Measurements from ENCODE around the gene TNS3.

TNS3 gene

GRCh38 chr7:47402941-47403866, 178.7 kb downstream of the TNS3 start:
- H3K36me3 Mint-ChIP-seq: no peaks in the 10 kb centered on the region
- no peak overlapping the region for H3K4me3 Mint-ChIP-seq
- peaks cover 2% of the 10 kb centered on the region for H3K27me3 Mint-ChIP-seq
- no peaks in the 10 kb centered on the region for H3K9me3 Mint-ChIP-seq
- H3K4me1 Mint-ChIP-seq: peaks cover 3% of the 10 kb centered on the region
- H3K27ac Mint-ChIP-seq: no peak overlapping the region

DNA sequence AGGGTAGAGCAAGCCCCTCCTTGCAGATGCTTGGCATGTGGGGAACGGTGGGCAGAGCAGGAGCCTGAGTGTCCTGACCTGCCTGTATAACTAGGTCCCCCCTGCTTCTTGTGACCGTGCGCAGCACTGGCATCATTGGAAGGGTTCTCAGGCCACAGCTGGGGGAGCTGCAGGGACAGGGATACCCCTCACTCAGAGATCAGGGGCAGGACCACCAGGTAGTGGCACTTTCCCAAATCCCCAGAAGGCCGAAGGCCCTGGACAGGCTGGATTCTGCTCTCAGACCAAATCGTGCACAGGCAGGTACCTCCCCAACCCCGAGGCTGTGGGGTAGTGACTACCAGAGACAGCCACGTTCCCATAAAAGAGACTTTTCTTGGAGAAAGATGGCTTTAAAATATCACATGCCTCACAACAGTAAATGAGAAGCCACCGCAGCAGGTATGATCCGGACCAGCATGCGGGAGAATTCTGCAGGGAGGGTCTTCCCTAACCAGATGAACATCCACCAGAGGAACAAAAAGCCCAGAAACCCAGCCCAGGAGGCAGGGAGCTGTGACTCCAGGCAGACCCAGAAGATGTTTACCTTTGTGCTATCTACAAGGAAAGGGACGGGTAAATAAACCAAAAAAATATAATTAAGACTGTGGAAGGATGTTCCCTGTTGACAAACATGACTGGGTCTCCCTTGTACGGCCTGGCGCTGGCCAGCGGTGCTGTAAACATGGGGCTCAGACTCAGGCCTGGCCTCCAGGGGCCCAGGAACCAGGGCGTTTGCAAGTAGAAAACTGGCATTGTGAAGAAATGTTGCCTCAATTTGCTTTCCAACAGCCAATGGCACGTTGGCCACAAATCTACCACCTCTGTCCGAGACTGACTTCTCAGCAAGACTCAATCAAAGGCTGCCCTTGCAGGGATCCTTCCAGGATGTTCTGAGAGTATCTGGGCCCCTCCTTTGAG, 180.0 kb downstream of the TNS3 start:
- no peak overlapping the region for H3K4me3 Mint-ChIP-seq
- H3K4me1 Mint-ChIP-seq: peaks cover 3% of the 10 kb centered on the region
- no peak overlapping the region for H3K27ac Mint-ChIP-seq
- H3K9me3 Mint-ChIP-seq: no peaks in the 10 kb centered on the region
- peaks cover 2% of the 10 kb centered on the region for H3K27me3 Mint-ChIP-seq
- H3K36me3 Mint-ChIP-seq: no peaks in the 10 kb centered on the region

DNA sequence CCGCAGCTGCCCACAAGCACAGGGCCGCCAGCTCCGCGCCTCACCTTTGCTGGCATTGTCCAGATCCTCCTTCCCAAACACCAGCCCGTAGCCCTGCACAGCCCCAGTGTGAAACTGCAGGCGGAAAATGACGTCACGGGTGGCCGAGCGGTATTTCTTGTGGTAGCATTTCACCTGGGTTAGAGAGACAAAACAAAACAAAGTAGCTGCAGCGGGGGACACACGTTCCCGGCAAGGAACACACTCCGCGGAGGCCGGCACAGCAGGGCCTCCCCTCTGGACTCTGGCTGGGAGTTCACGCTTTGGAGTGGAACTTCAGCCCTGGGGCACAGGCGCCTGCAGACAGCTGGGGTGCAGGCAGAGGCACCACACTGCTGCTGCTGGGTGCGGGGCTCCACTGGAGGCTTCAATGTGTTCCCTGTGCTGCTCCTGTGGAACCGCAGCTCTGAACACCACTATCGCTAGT, 181.1 kb downstream of the TNS3 start:
- Mint-ChIP-seq H3K9me3 (no peaks in the 10 kb centered on the region), H3K4me3 (no peak overlapping the region), H3K27ac (no peak overlapping the region)

GRCh38 chr7:47400001-47400400, 181.9 kb downstream of the TNS3 start:
- no peaks in the 10 kb centered on the region for H3K9me3 Mint-ChIP-seq
- no peaks in the 10 kb centered on the region for H3K36me3 Mint-ChIP-seq

More for the DNA sequence above, 181.1 kb downstream of the TNS3 start:
- peaks cover 6% of the 10 kb centered on the region for H3K27me3 Mint-ChIP-seq
- H3K4me1 Mint-ChIP-seq: peaks cover 3% of the 10 kb centered on the region
- H3K36me3 Mint-ChIP-seq: no peaks in the 10 kb centered on the region

GRCh38 chr7:47394751-47395252, 187.1 kb downstream of the TNS3 start:
- H3K27me3 Mint-ChIP-seq: peaks cover 5% of the 10 kb centered on the region

More at GRCh38 chr7:47400001-47400400, 181.9 kb downstream of the TNS3 start:
- Mint-ChIP-seq H3K4me1 (peaks cover 3% of the 10 kb centered on the region), H3K4me3 (no peak overlapping the region), H3K27ac (no peak overlapping the region), H3K27me3 (peaks cover 6% of the 10 kb centered on the region)

GRCh38 chr7:47394216-47394615, 187.7 kb downstream of the TNS3 start:
- Mint-ChIP-seq H3K27ac (no peak overlapping the region), H3K9me3 (no peaks in the 10 kb centered on the region), H3K4me1 (no peaks in the 10 kb centered on the region), H3K36me3 (no peaks in the 10 kb centered on the region), H3K27me3 (peaks cover 5% of the 10 kb centered on the region), H3K4me3 (no peak overlapping the region)

More at GRCh38 chr7:47394751-47395252, 187.1 kb downstream of the TNS3 start:
- no peak overlapping the region for H3K27ac Mint-ChIP-seq
- no peak overlapping the region for H3K4me3 Mint-ChIP-seq
- H3K9me3 Mint-ChIP-seq: no peaks in the 10 kb centered on the region
- H3K4me1 Mint-ChIP-seq: no peaks in the 10 kb centered on the region
- no peaks in the 10 kb centered on the region for H3K36me3 Mint-ChIP-seq

GRCh38 chr7:47393406-47393805, 188.5 kb downstream of the TNS3 start:
- Mint-ChIP-seq H3K27ac (no peak overlapping the region), H3K4me1 (no peaks in the 10 kb centered on the region), H3K9me3 (no peaks in the 10 kb centered on the region), H3K27me3 (peaks cover 5% of the 10 kb centered on the region), H3K36me3 (no peaks in the 10 kb centered on the region), H3K4me3 (no peak overlapping the region)

DNA sequence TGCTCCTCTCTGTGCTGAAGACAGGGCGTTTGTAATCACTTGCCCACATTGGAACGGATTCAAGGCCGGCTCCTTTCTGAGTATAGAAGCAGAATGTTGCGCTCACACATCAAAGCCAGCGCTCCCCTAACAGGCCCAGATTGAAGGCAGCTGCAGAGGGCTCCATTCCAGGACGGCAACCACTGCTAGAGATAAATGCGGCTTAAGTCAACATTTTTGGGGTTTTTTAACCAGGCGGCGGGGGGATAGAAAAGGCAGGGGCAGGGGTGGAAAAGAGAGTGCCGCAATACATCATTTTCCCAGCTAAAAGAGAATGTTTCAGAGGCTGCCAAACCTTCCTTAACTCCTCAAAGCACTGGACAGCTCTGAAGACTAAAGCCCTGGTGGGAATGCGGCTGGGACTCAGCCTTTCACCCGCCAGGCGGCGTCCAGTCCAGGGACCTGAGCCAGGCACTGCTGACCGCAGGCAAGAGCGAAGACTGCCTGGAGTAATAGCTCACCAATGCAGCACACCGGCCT, 189.6 kb downstream of the TNS3 start:
- no peaks in the 10 kb centered on the region for H3K9me3 Mint-ChIP-seq
- peaks cover 5% of the 10 kb centered on the region for H3K27me3 Mint-ChIP-seq
- H3K36me3 Mint-ChIP-seq: no peaks in the 10 kb centered on the region
- no peak overlapping the region for H3K4me3 Mint-ChIP-seq
- no peaks in the 10 kb centered on the region for H3K4me1 Mint-ChIP-seq
- H3K27ac Mint-ChIP-seq: no peak overlapping the region

DNA sequence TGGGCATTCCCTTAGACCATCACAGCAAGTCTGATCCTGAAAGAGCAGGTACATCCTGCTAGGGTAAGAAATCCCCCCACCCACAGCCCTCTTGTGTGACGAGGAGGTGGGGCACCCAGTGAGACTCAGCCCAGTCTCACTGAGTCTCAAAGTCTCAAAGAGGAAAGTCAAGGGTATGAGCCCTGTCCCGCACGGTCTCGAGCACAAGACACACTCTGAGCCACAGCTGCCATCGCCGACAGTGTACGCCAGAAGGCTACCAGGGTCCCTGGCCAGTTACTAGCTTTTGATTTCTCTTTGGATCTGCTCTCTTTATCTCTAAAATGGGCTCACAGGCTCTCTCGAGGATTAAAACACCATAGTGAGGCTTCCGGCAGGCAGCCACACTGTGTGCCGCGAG, 190.2 kb downstream of the TNS3 start:
- H3K9me3 Mint-ChIP-seq: no peaks in the 10 kb centered on the region
- no peaks in the 10 kb centered on the region for H3K4me1 Mint-ChIP-seq
- H3K27ac Mint-ChIP-seq: no peak overlapping the region
- H3K27me3 Mint-ChIP-seq: peaks cover 5% of the 10 kb centered on the region
- H3K36me3 Mint-ChIP-seq: no peaks in the 10 kb centered on the region
- H3K4me3 Mint-ChIP-seq: no peak overlapping the region

GRCh38 chr7:47390914-47391313, 191.0 kb downstream of the TNS3 start:
- no peak overlapping the region for H3K27ac Mint-ChIP-seq

DNA sequence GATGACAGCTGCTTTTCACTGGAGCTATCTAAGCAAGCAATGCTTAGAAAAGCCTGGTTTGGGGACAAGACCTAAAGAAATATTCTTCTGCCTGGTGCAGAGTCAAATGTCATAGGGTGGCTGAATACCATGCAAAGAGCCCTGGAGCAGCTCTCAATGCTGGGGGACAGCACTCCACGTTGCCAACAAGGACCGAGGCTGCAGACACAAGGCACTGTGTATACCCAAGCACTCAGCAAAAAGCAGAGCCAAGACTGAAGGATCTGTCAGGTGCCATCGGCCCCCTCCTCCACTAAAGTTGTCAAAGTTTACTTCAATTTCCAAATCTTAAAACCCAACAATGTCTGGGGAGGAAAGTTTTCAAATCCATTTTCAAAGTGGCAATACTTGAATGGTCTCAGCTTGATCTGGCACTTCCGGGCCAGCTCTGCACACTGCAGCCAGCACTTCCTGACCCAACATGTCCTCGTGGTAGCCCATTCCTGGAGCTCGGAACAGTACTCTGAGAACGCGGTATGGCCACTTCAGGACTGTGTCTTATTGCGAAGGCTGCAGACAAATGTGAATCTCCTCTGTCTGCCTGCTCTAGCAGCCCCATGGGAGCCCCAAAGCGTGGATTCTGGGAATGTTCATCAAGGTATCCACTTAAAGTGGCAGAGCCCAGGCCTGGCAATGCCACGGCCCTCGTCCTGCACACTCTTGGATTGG, 191.8 kb downstream of the TNS3 start:
- Mint-ChIP-seq H3K4me3 (no peak overlapping the region), H3K27me3 (peaks cover 1% of the 10 kb centered on the region), H3K27ac (no peak overlapping the region), H3K36me3 (no peaks in the 10 kb centered on the region), H3K9me3 (no peaks in the 10 kb centered on the region), H3K4me1 (no peaks in the 10 kb centered on the region)

More at GRCh38 chr7:47390914-47391313, 191.0 kb downstream of the TNS3 start:
- Mint-ChIP-seq H3K4me1 (no peaks in the 10 kb centered on the region), H3K9me3 (no peaks in the 10 kb centered on the region), H3K36me3 (no peaks in the 10 kb centered on the region), H3K4me3 (no peak overlapping the region), H3K27me3 (peaks cover 1% of the 10 kb centered on the region)

DNA sequence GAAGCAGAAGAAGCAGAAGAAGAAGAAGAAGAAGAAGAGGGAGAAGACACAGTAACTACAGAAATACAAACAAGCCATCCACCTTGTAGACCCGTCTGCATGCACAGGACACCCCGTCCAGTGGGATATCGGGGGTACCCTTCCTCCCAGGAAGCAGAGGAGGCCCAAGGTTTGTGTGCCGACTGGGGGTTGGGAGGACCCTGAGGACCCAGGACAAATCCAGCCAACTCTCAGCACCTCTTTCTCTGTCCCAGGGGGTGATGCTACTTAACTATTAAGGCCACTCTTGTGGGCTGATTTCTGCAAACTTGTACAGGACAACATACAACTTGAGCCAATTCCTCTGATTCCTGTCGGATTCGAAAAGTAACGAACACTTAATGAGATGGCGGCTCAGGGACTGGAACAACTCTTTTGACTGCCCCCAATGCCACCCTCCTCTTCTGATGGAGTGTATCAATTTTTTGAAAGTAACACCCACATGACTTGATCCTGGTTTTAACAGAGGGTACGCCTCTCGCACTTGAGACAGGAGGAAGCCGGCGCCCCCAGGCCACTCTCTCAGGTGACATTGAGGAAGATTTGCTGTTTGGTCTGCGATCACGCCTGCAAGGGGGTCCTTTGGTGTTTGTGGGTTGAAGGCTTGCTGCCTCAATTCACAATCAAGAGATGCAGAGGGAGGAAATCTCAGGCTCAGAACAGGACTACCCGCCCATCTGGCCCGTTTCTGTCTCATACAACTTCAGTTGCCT, 192.6 kb downstream of the TNS3 start:
- no peak overlapping the region for H3K27ac Mint-ChIP-seq
- H3K36me3 Mint-ChIP-seq: no peaks in the 10 kb centered on the region
- H3K27me3 Mint-ChIP-seq: peaks cover 1% of the 10 kb centered on the region

DNA sequence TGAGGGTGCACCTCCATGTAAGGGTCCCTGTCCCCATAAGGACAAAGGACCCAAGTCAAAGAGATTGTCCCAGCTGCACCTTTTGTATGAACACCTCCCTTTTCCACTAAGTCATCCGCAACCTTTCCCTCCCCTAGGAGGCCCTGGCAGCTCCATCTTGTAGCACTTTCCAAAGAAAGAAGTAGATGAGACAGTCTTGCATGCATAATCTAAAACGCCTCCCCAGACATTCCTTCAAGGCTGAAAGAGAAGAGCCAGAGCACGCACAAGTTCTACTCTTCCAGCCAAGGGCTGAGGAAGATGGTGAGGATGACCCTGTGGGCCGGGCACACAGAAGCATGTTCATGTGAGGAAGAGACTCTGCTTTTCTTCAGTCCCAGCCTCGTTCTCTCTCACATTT, 194.4 kb downstream of the TNS3 start:
- Mint-ChIP-seq H3K9me3 (no peaks in the 10 kb centered on the region), H3K27me3 (no peaks in the 10 kb centered on the region), H3K27ac (no peak overlapping the region), H3K36me3 (no peaks in the 10 kb centered on the region), H3K4me3 (no peak overlapping the region), H3K4me1 (no peaks in the 10 kb centered on the region)

More for the DNA sequence above, 192.6 kb downstream of the TNS3 start:
- Mint-ChIP-seq H3K4me3 (no peak overlapping the region), H3K4me1 (no peaks in the 10 kb centered on the region), H3K9me3 (no peaks in the 10 kb centered on the region)

- Mint-ChIP-seq H3K27ac (no peak overlapping the region), H3K36me3 (no peaks in the 10 kb centered on the region), H3K4me1 (no peaks in the 10 kb centered on the region), H3K9me3 (no peaks in the 10 kb centered on the region), H3K27me3 (no peaks in the 10 kb centered on the region), H3K4me3 (no peak overlapping the region)
These were observed 195.6 kb downstream of the TNS3 start for GRCh38 chr7:47386273-47386835.

All from activated naive CD4-positive, alpha-beta T cell treated with anti-CD3 and anti-CD28 coated beads, Interleukin-2, amount 50 U/mL, for 24 hours (primary cell).